Lower leg skin (tissue), 4 donors: ENCODE measurements around the gene LTA. TPM values are rescaled to one million over a fixed set of nuclear protein-coding genes. Genes with fewer than 3 reads are reported as not detected.

Source experiments
- DNase-seq, 2 donors: peaks; one replicate each; pipeline ENCODE4 v3.0.0-alpha.2; 2019; ENCODE audit warnings: low spot score in 2 of 2
- H3K4me3 ChIP-seq: fragments of 200-600 bp; sonication (generic); 2 replicates; pipeline ENCODE4 v1.5.1; 2017; ENCODE audit warnings: mild to moderate bottlenecking, low read depth; ENCODE audit not compliant: poor library complexity, severe bottlenecking
- CTCF ChIP-seq, 3 donors: fragments of 450-650 bp; IDR thresholded peaks; one replicate each; pipeline ENCODE4 v1.5.1; 2016; ENCODE audit warnings: antibody characterized with exemption in 3 of 3, mild to moderate bottlenecking in 3 of 3, moderate library complexity in 2 of 3
- POLR2A ChIP-seq, 2 donors: fragments of 450-650 bp; IDR thresholded peaks; one replicate each; pipeline ENCODE4 v1.6.1; 2016 to 2017; ENCODE audit warnings: antibody characterized with exemption in 2 of 2, mild to moderate bottlenecking in 1 of 2, moderate library complexity in 1 of 2
- WGBS, 2 donors: methylation state at CpG; one replicate each; pipeline ENCODE4 v1.1.5; 2018; 5-methylcytosine and 5-hydroxymethylcytosine counted together
- intact Hi-C: fragments of 100-400 bp; cut with DNase I; formaldehyde crosslinking; loops from one replicate; pipeline ENCODE4 v1.15.0; 2023; ENCODE audit warnings: low total_unique reads
- total RNA-seq, 4 donors: library from RNA; depleted of rRNA; stranded (reverse); fragments of >200 nt; gene quantifications; one replicate each; pipeline ENCODE4 v1.1.0, GENCODE V29; 2016

The LTA gene
- total RNA-seq, 4 donors from 2014 or later, result not detected

- WGBS, 2 donors, result 48 to 59% methylated on average over 12 of the region's 12 CpGs
- peak in 1 of 2 donors; percentile 62 for DNase-seq
- intact Hi-C loops, result no loop called here
- no peak for TF ChIP-seq POLR2A (IDR thresholded peaks at IDR 0.05)
- TF ChIP-seq CTCF (IDR thresholded peaks at IDR 0.05), result no peak
- H3K4me3 ChIP-seq, result no peak overlapping the region
Observed at GRCh38 chr6:31529329-31530150, 42.5 kb upstream of the LTA start.

- no peak overlapping the region for H3K4me3 ChIP-seq
- intact Hi-C loops, result no loop called here
- DNase-seq, result peak in 1 of 2 donors; percentile 59
- WGBS, 2 donors, result 62 to 83% methylated on average over 5 to 6 of the region's 6 CpGs
- TF ChIP-seq CTCF (IDR thresholded peaks at IDR 0.05), result no peak
Observed at GRCh38 chr6:31530659-31531058, 41.4 kb upstream of the LTA start.

GRCh38 chr6:31531162-31531561 is 40.9 kb upstream of the LTA start:
- H3K4me3 ChIP-seq, result no peak overlapping the region
- TF ChIP-seq CTCF (IDR thresholded peaks at IDR 0.05) (no peak), POLR2A (IDR thresholded peaks at IDR 0.05) (no peak)
- WGBS, 2 donors, result 88 to 90% methylated on average over 7 of the region's 7 CpGs
- intact Hi-C loops, result no loop called here
- peak in 1 of 2 donors; percentile 66 for DNase-seq

- intact Hi-C loops, result no loop called here
- DNase-seq, result peak in 1 of 2 donors; percentile 52
- TF ChIP-seq POLR2A (IDR thresholded peaks at IDR 0.05), result no peak
- no peak for TF ChIP-seq CTCF (IDR thresholded peaks at IDR 0.05)
- WGBS, 2 donors, result 68 to 70% methylated on average over 9 of the region's 9 CpGs
- H3K4me3 ChIP-seq, result no peak overlapping the region
Observed at GRCh38 chr6:31531771-31532643, 40.1 kb upstream of the LTA start.

GRCh38 chr6:31532644-31533454 is 39.2 kb upstream of the LTA start:
- TF ChIP-seq POLR2A (IDR thresholded peaks at IDR 0.05) (no peak), CTCF (IDR thresholded peaks at IDR 0.05) (no peak)
- DNase-seq, result peak in 1 of 2 donors; percentile 6
- 58 to 70% methylated on average over 9 of the region's 9 CpGs for WGBS, 2 donors
- no peak overlapping the region for H3K4me3 ChIP-seq
- intact Hi-C loops, result no loop called here
